Left kidney (tissue), 2 donors: ENCODE measurements around the gene TAOK1. TPM values are rescaled to one million over a fixed set of nuclear protein-coding genes. Genes with fewer than 3 reads are reported as not detected.
"Not testable (repeated sequence)": the region's sequence is repeated elsewhere in the genome, so short reads cannot be mapped to it uniquely, and the experiment has no call there.

Experiments used
- DNase-seq: peaks from one replicate; pipeline ENCODE4 v3.0.0-alpha.2; 2013
- polyA plus RNA-seq: library from polyadenylated mRNA; unstranded; fragments of 120-200 nt; gene quantifications from one replicate; pipeline ENCODE4 v1.2.1, GENCODE V29; 2013; ENCODE audit not compliant: insufficient read length

Gene TAOK1
- polyA plus RNA-seq, 1 donor, result 56.2 TPM

- no peak for DNase-seq
These were observed 155.9 kb downstream of the TAOK1 start for GRCh38 chr17:29546085-29546484.

- no peak for DNase-seq
These were observed 156.7 kb downstream of the TAOK1 start for GRCh38 chr17:29546830-29547229.

DNA sequence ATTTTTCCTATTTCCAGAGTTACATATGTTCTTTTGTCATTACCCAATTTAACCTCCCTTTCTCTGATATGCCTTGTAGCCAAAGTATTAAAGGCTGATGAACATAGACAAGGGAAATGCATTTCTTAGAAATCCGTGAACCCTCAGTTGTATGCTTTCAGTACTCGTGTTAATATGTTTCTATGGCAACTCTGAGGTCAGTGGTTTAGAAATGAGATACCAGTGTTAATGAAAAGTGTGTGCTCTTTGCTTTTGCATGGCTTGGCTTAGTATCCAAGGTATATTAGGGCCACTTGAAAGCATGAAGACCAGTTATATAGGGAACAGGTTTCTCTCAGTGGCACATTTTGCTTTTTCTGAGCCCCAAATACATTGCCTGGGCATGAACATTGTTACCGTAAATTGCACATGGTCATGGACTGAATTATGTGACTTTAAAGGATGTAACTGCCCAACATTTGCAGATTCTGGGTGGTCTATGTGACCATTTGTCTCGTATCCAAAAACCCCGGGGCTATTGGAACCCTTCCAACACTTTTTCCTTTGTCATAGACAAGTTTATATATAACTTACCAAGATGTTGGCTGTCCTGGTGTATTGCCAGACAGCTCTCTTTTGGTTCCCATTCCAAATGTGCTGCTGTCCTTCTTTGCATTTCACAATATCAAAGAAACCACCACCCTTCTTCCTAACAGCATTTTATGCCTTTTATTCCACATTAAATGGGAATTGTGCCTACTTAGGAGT is 159.2 kb downstream of the TAOK1 start:
- no peak for DNase-seq

GRCh38 chr17:29555840-29556239 is 165.7 kb downstream of the TAOK1 start:
- no peak for DNase-seq

GRCh38 chr17:29557085-29557738 is 167.0 kb downstream of the TAOK1 start:
- no peak for DNase-seq

- no peak for DNase-seq
These were observed 167.6 kb downstream of the TAOK1 start for GRCh38 chr17:29557739-29558116.

DNA sequence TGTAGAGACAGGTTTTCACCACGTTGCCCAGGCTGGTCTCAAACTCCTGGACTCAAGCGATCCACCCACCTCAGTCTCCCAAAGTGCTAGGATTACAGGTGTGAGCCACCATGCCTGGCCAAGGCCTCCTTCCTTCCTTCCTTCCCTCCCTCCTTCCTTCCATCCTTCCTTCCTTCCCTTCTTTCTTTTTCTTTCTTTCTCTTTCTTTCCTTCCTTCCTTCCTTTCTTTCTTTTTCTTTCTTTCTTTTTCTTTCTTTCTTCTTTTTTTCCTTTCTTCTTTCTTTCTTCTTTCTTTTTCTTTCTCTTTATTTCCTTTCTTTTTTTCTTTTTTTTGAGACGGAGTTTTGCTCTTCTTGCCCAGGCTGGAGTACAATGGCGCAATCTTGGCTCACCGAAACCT is 168.0 kb downstream of the TAOK1 start:
- not testable (repeated sequence) for DNase-seq

GRCh38 chr17:29559640-29560039 is 169.5 kb downstream of the TAOK1 start:
- no peak for DNase-seq

- no peak for DNase-seq
These were observed 170.2 kb downstream of the TAOK1 start for GRCh38 chr17:29560316-29560715.

DNA sequence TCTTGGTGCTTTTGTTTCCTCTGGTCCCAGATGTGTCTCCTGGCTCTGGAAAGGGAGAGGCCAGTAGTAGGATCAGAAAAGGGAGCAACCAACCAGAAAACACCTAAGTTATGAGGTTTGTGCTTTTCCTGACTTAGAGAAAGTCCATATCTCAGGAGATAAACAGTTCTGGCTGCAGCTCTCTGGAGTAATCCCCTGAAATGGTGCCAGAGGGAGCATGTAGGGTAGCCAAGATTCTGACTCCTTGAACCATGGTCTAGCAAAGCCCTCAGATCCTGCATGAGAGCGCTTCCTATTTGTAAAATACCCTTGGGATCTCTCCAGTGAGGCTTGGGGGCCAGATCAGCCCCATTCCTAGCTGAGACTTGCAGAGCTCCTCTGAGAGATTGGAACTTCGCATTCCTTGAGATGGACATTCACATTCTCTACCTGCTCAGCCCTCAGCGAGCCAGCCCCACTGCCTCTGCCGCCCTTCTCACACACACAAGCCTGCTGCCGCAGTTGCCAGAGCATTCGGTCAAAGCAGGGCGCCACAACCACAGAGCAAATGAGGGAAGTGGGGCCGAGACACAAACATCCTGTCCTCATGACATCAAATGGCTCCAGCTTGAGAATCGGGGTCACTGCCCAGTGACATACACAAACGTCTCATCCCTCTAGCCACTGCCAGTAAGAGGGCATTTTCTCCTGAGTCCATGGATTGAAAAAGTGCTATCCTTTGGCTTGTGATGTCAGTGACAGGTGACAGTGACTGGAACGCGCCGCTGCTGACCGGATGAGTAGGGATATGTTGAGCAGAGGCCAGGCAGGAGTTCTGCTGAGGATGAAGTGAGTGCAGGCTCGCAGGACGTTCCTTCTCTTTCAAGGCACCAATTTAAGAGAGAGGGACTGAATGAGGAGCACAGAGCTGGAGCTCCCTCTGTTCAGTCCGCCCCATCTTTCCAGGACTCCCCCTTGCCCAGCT is 171.7 kb downstream of the TAOK1 start:
- no peak for DNase-seq

GRCh38 chr17:29562615-29563014 is 172.5 kb downstream of the TAOK1 start:
- no peak for DNase-seq

DNA sequence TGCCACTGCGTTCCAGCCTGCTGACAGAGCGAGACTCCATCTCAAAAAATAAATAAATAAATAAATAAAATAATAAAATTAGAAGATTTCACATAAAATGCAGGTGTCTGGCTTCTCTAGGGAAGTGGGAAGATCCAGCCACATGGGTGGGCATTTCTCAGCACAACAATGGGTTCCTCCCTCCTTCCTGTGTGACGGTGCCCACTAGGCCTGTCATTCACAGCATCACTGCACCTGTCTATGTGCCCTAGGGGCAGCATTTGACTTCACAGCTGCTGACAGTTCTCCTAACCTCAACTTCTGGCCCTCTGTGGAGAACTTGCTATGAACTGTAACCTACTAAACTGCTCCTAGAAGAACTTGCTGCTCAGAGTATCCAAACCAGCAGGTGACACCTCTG is 173.7 kb downstream of the TAOK1 start:
- DNase-seq, result no peak

DNA sequence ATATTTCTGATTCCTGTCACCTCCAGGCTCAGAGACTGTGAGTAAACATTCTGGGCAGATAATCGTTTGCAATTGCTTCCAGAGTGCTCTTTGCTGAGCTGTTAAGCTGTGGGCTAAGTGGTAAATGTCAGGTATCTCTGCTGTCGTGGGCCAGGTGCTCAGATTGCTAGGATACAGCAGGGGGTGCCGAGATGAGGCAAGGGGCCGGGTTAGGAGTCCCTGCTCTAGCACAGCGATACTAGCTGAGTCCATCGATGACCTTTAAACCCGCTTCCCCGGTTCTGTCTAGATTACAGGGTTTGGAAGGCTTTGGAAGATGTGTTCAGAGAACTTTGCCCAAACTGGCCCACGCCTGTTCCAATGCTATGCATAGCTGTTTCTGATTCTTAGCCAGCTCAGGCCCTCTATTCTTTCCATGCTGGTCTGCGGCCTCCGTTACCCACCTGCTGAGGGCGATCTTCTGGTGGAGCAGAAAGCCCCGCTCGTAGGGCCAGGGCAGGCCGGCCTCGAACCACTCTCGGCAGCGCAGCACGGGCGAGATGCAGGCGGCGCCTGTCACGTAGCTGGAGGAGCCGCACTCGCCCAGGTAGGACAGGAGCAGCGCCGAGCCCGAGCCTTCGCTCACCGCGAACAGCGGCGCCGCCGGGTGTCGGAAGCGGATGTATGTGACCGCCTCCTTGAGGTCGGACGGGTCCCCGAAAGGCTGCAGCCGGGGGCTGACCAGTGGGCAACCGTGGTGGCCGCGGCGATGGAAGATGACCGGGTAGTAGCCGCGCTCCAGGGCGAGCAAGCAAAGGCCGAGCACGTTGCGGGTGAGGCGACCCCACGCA is 175.7 kb downstream of the TAOK1 start:
- no peak for DNase-seq

DNA sequence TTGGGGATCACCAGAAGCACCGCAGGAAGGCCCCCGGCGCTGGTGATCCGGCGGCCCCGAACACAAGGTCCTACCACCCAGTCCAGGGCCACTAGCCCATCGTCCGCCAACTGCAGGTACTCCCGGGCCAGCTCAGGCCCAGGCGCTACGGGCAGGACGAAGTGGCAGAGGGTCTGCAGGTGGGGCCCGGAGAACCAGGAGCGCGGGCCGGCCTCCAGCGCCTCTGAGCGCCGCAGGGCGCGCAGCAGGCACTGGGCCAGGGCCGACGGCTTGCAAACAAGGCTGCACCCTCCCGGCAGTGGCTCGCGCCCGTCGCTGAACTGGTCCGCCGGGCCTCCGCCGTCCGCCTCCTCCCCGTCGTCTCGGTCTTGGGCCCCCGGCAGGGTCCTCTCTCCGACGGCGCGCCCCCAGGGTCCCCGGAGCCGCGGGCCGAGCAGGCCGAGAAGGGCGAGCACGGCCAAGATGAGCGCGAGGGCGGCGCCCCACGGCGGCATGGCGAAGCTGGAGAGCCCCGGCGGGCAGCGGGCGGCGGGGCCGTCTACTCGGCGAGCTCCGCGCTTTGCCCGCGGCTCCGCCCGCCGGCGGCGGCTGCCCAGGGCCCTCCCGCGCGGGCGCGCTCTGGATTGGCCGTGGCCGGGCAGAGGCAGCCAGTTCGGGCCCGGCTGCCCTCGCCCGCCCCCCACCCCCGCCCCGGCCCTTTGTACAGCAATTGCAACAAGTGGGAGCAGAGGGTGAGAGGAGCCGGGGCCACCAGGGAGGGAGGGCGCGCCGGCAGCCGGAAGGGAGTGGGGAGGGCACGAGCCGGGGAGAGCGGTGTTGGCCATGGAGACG is 176.5 kb downstream of the TAOK1 start, which contains the start of gene ABHD15:
ABHD15 (minus strand) TSS at position 565 of the 831 bp plus-strand sequence; CDS start at position 494, 71 bp downstream.
- DNase-seq, result no peak

DNA sequence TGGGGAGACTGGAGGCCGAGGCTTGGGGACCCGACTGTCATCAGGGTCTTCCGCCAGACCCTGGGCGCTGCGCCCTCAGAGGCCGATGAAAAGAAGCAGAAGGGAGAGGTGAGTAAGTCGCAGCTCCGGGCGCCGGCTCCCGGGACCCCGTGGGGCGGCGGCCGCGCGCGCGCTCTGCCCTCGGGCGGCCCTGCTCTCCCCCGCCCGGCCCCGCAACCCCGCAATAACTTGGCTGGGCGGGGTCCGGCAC is 177.1 kb downstream of the TAOK1 start:
- no peak for DNase-seq

DNA sequence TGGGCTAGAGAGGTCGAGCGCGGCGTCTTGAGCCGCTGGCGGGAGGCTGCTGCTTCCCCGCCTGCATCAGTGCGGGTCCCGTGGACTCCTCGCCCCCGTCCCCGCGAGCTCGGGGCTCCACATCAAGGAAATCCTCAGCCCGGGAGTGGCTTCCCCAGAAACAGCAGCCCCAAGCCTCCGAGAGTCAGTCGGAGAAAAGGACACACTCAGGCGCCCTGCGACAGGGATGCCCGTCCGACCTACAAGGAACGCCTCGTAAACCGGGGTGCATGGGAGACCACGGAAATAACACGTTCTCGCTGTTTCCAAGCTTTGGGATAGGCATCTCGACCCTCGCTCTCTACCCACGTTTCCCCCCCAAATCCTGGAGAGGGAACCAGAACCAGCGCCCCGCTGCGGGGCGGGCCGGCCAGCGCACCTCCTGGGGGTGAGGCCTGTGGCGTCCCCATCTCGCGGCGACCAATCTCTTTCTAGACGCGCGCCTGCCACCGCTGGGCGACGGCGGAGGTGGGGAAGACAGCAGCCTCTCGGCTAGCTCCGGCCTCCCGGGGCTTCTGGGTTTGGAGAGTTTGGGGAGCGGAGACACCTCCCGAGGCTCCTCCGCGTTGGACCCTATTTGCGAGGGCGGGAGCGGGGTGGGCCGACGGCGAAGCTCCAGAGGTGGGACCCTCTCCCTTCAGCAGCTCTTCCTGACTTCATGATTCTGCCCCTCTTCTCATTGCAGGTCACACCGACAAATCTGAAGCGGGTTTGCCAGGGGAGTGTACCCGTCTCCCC is 177.6 kb downstream of the TAOK1 start:
- DNase-seq, result no peak

DNA sequence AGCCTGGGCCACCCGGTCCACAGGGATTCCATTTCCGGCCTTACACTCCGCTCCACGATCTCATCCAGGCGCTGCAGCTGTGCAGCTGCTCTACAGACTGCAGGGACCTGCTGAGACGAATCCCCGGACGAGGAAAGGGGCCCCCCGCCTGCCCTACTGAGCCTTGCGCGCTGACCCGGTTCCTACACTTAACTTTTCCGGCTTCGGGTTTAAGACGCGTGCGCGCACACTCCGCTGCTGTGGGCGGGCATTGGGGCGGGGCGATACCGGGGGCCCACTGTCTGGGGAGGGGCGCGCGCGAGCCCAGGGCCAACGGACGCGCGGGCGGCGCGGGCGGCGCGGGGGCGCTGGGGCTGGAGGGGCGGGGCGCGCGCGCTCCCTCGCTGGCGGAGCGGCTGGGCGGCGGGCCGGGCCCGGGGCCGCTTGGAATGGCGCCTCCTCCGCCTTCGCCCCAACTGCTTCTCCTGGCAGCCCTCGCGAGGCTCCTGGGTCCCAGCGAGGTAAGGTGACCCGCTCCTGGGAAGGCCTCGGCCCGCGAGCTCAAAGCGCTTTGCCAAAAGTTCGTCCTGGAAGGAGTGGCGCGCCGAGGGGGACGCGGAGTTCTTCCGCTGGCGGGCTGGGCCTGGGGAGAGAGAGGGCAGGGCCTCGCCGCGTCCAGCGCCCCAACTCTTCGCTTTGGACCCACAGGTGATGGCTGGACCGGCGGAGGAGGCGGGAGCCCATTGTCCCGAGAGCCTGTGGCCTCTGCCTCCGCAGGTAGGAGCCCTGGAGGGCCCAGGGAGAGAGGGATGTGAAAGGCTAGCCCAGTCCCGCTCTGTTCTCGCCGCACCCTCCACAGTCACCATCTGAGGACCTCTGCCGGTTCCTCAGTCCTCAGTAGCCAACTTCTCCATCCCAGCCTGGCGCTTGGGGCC is 178.4 kb downstream of the TAOK1 start, which contains the start of gene TP53I13:
TP53I13 (plus strand) TSS at position 371 of the 914 bp plus-strand sequence; CDS start at position 429, 58 bp downstream.
- DNase-seq, result peak; percentile 80

DNA sequence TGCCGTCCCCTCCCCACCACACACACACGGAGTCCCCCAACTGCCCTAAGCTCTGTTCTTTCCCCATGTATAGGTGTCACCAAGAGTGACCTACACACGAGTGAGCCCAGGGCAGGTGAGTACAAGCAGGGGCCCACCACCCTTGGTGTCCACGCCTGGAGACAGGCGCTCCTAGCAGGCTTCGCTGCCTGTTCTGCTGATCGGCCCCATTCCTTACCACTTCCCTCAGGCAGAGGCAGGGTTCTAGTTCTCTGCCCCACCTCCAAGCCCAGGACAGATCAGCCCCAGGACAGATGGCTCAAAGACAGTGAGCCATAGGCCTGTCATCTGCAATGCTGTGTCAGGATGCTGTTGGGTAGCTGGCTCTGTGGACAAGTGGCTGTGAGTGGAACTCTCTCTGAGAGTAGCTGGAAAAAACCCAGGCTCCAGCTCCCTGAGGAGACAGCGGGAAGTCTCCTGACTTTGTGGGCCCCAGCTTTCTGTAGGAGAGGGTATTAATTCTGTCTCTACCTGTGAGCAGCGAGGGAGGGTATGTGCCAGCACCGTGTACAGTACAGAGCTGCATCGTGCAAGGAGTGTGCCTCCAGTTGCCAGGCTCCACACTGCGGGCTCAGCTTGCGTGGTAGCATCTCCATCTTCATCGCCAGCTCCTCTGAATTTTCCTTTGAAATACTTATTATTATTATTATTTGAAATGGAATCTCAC is 179.2 kb downstream of the TAOK1 start:
- no peak for DNase-seq
